Kidney epithelial cell (primary cell): ENCODE data around the gene SCYGR8. TPM values are rescaled to one million over a fixed set of nuclear protein-coding genes. Genes with fewer than 3 reads are reported as not detected.
A peak's percentile ranks its signal among the peaks of the same experiment; 100 is the strongest.

Experiments
- DNase-seq: peaks from one replicate; pipeline ENCODE4 v3.0.0-alpha.2; 2010; ENCODE audit warnings: low read depth
- H3K27me3 ChIP-seq: 2 replicates; pipeline ENCODE4 v1.6.0; 2011; ENCODE audit warnings: low read length; ENCODE audit not compliant: control insufficient read depth, insufficient read depth
- H3K36me3 ChIP-seq: 2 replicates; pipeline ENCODE4 v1.5.1; 2011; ENCODE audit warnings: low read length; ENCODE audit not compliant: control insufficient read depth, insufficient read depth
- H3K4me3 ChIP-seq: 2 replicates; pipeline ENCODE4 v1.5.1; 2011; ENCODE audit warnings: low read depth, mild to moderate bottlenecking, control low read depth, low read length
- CTCF ChIP-seq: IDR thresholded peaks from 2 replicates; pipeline ENCODE4 v1.5.1; 2011; ENCODE audit warnings: mild to moderate bottlenecking, moderate library complexity, low read length, control low read depth, inconsistent platforms; ENCODE audit not compliant: insufficient read depth, poor library complexity, severe bottlenecking
- total RNA-seq: library from RNA; depleted of rRNA; stranded (reverse); fragments of >200 nt; gene quantifications from 2 replicates; pipeline ENCODE4 v1.2.3, GENCODE V29; 2015

SCYGR8 gene
- total RNA-seq, 1 donor from 2014 or later, result not detected

- no peaks in the 10 kb centered on the region for H3K36me3 ChIP-seq
- DNase-seq, result no peak
- H3K27me3 ChIP-seq, result no peaks in the 10 kb centered on the region
- peak; percentile 83 for TF ChIP-seq CTCF
- H3K4me3 ChIP-seq, result no peak overlapping the region
Measured at GRCh38 chr2:227766373-227766883, 20.7 kb downstream of the SCYGR8 start.

GRCh38 chr2:227767830-227768229, 22.1 kb downstream of the SCYGR8 start:
- no peak overlapping the region for H3K4me3 ChIP-seq
- no peaks in the 10 kb centered on the region for H3K36me3 ChIP-seq
- no peaks in the 10 kb centered on the region for H3K27me3 ChIP-seq
- DNase-seq, result no peak
- TF ChIP-seq CTCF, result no peak

GRCh38 chr2:227772197-227772661, 26.5 kb downstream of the SCYGR8 start:
- no peak for DNase-seq
- H3K36me3 ChIP-seq, result no peaks in the 10 kb centered on the region
- H3K27me3 ChIP-seq, result no peaks in the 10 kb centered on the region
- H3K4me3 ChIP-seq, result no peak overlapping the region
- no peak for TF ChIP-seq CTCF

GRCh38 chr2:227772932-227773331, 27.2 kb downstream of the SCYGR8 start:
- no peaks in the 10 kb centered on the region for H3K36me3 ChIP-seq
- TF ChIP-seq CTCF, result no peak
- no peak for DNase-seq
- H3K4me3 ChIP-seq, result no peak overlapping the region
- no peaks in the 10 kb centered on the region for H3K27me3 ChIP-seq

- TF ChIP-seq CTCF, result peak; percentile 52
- no peaks in the 10 kb centered on the region for H3K27me3 ChIP-seq
- H3K4me3 ChIP-seq, result no peak overlapping the region
- DNase-seq, result no peak
- H3K36me3 ChIP-seq, result no peaks in the 10 kb centered on the region
Measured at GRCh38 chr2:227774011-227774624, 28.4 kb downstream of the SCYGR8 start.
